ENCODE results near the gene SLC25A11. TPM values are rescaled to one million over a fixed set of nuclear protein-coding genes. Genes with fewer than 3 reads are reported as not detected.
"Not testable (repeated sequence)": the region's sequence is repeated elsewhere in the genome, so short reads cannot be mapped to it uniquely, and the experiment has no call there.

Gene SLC25A11
- total and polyA plus RNA-seq, 2 donors (not counting 1 experiment from before 2014, with no cell fraction given), result 29.2 to 59.3 TPM

DNA sequence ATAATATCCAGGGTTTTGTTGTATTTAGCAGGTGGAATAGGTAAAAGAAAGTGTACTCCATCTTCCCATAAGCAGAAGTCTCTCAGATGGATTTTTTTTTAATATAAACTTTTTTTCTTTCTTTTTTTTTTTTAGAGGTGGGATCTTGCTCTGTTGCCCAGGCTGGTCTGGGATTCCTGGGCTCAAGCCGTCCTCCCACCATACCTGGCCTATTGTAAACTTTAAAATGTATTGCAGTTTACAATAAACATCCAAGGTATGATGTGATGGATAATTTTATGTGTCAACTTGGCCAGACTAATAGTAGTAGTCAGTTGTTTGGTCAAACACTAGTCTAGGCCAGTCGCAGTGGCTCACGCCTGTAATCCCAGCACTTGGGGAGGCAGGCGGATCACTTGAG, 18.5 kb downstream of the SLC25A11 start:
- Histone ChIP-seq H3K9ac (ENCODE audit: insufficient read depth, low read length) (no peak overlapping the region), H3K4me1 (ENCODE audit: control insufficient read depth, extremely low read depth, insufficient read depth, low read length) (no peaks in the 10 kb centered on the region), H3K27me3 (ENCODE audit: control insufficient read depth, insufficient read depth, low read length) (no peaks in the 10 kb centered on the region), H3K27ac (ENCODE audit: insufficient read depth, low read length) (no peak overlapping the region), H4K20me1 (ENCODE audit: control insufficient read depth, extremely low read depth, insufficient read depth, low read length) (no peaks in the 10 kb centered on the region), H2AFZ (ENCODE audit: low read length) (no peak overlapping the region), H3K36me3 (ENCODE audit: control insufficient read depth, insufficient read depth, low read length) (no peaks in the 10 kb centered on the region), H3K9me3 (ENCODE audit: control insufficient read depth, insufficient read depth, low read depth, low read length) (no peaks in the 10 kb centered on the region), H3K79me2 (ENCODE audit: control insufficient read depth, insufficient read depth, low read length) (no peaks in the 10 kb centered on the region), H3K4me2 (ENCODE audit: extremely low read depth, insufficient read depth, low read length) (no peak overlapping the region), H3K4me3 (replicated peaks in 1 of 4; ENCODE audit: control extremely low read depth in 1 of 4, insufficient read depth in 1 of 4, low read depth in 3 of 4, low read length in 4 of 4) (no peak overlapping the region)
- no peak for TF ChIP-seq EZH2 (IDR thresholded peaks at IDR 0.05; ENCODE audit: low read length, missing control alignments)
- TF ChIP-seq, protein P1, sequence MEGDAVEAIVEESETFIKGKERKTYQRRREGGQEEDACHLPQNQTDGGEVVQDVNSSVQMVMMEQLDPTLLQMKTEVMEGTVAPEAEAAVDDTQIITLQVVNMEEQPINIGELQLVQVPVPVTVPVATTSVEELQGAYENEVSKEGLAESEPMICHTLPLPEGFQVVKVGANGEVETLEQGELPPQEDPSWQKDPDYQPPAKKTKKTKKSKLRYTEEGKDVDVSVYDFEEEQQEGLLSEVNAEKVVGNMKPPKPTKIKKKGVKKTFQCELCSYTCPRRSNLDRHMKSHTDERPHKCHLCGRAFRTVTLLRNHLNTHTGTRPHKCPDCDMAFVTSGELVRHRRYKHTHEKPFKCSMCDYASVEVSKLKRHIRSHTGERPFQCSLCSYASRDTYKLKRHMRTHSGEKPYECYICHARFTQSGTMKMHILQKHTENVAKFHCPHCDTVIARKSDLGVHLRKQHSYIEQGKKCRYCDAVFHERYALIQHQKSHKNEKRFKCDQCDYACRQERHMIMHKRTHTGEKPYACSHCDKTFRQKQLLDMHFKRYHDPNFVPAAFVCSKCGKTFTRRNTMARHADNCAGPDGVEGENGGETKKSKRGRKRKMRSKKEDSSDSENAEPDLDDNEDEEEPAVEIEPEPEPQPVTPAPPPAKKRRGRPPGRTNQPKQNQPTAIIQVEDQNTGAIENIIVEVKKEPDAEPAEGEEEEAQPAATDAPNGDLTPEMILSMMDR (conservative IDR thresholded peaks at IDR 0.05 in 1 of 2, IDR thresholded peaks at IDR 0.05 in 1 of 2; ENCODE audit: low read depth in 1 of 2, low read length in 2 of 2), result no peak
- DNase-seq (ENCODE audit: low read depth in 2 of 2), result no peak

DNA sequence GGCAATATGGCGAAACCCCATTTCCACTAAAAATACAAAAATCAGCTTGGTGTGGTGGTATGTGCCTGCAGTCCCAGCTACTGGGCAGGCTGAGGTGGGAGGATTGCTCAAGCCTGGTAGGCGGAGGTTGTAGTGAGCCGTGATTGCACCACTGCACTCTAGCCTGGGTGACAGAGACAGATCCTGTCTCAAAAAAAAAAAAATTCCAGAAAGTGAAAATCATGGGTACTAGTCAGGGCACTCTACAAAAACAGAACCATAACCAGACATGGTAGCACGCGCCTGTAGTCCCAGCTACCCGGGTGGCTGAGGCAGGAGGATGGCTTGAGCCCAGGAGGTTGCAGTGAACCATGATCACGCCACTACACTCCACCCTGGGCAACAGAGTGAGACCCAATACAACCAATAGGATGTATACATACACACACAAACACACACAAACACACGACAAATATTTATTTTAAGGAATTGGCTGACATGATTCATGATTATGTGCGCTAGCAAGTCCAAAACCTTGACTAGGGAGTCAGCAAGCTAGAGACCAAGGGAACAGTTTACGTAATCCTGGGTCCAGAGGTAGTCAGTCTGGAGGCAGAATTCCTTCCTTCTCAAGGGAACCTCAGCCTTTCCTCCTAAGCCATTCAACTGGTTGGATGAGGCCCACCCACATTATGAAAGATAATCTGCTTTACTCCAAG, 19.3 kb downstream of the SLC25A11 start:
- H2AFZ ChIP-seq (ENCODE audit: low read length), result no peak overlapping the region
- H4K20me1 ChIP-seq (ENCODE audit: control insufficient read depth, extremely low read depth, insufficient read depth, low read length), result no peaks in the 10 kb centered on the region
- no peaks in the 10 kb centered on the region for H3K9me3 ChIP-seq (ENCODE audit: control insufficient read depth, insufficient read depth, low read depth, low read length)
- H3K36me3 ChIP-seq (ENCODE audit: control insufficient read depth, insufficient read depth, low read length), result no peaks in the 10 kb centered on the region
- TF ChIP-seq EZH2 (IDR thresholded peaks at IDR 0.05; ENCODE audit: low read length, missing control alignments), result no peak
- TF ChIP-seq, protein P1 (conservative IDR thresholded peaks at IDR 0.05 in 1 of 2, IDR thresholded peaks at IDR 0.05 in 1 of 2; ENCODE audit: low read depth in 1 of 2, low read length in 2 of 2), result no peak
- no peaks in the 10 kb centered on the region for H3K27me3 ChIP-seq (ENCODE audit: control insufficient read depth, insufficient read depth, low read length)
- H3K9ac ChIP-seq (ENCODE audit: insufficient read depth, low read length), result no peak overlapping the region
- no peak overlapping the region for H3K4me2 ChIP-seq (ENCODE audit: extremely low read depth, insufficient read depth, low read length)
- H3K27ac ChIP-seq (ENCODE audit: insufficient read depth, low read length), result no peak overlapping the region
- peak in 1 of 2 donors; percentile 50 for DNase-seq (ENCODE audit: low read depth in 2 of 2)
- H3K79me2 ChIP-seq (ENCODE audit: control insufficient read depth, insufficient read depth, low read length), result no peaks in the 10 kb centered on the region
- no peaks in the 10 kb centered on the region for H3K4me1 ChIP-seq (ENCODE audit: control insufficient read depth, extremely low read depth, insufficient read depth, low read length)
- H3K4me3 ChIP-seq (replicated peaks in 1 of 4; ENCODE audit: control extremely low read depth in 1 of 4, insufficient read depth in 1 of 4, low read depth in 3 of 4, low read length in 4 of 4), result no peak overlapping the region

GRCh38 chr17:4919511-4920047, 20.3 kb downstream of the SLC25A11 start:
- H3K27ac ChIP-seq (ENCODE audit: insufficient read depth, low read length), result no peak overlapping the region
- no peaks in the 10 kb centered on the region for H4K20me1 ChIP-seq (ENCODE audit: control insufficient read depth, extremely low read depth, insufficient read depth, low read length)
- H3K9me3 ChIP-seq (ENCODE audit: control insufficient read depth, insufficient read depth, low read depth, low read length), result no peaks in the 10 kb centered on the region
- H3K9ac ChIP-seq (ENCODE audit: insufficient read depth, low read length), result no peak overlapping the region
- no peaks in the 10 kb centered on the region for H3K79me2 ChIP-seq (ENCODE audit: control insufficient read depth, insufficient read depth, low read length)
- DNase-seq (ENCODE audit: low read depth in 2 of 2), result no peak
- H3K27me3 ChIP-seq (ENCODE audit: control insufficient read depth, insufficient read depth, low read length), result no peaks in the 10 kb centered on the region
- H2AFZ ChIP-seq (ENCODE audit: low read length), result peak overlapping the region; percentile 26
- no peak overlapping the region for H3K4me3 ChIP-seq (replicated peaks in 1 of 4; ENCODE audit: control extremely low read depth in 1 of 4, insufficient read depth in 1 of 4, low read depth in 3 of 4, low read length in 4 of 4)
- H3K4me1 ChIP-seq (ENCODE audit: control insufficient read depth, extremely low read depth, insufficient read depth, low read length), result no peaks in the 10 kb centered on the region
- no peaks in the 10 kb centered on the region for H3K36me3 ChIP-seq (ENCODE audit: control insufficient read depth, insufficient read depth, low read length)
- no peak overlapping the region for H3K4me2 ChIP-seq (ENCODE audit: extremely low read depth, insufficient read depth, low read length)
- no peak for TF ChIP-seq EZH2 (IDR thresholded peaks at IDR 0.05; ENCODE audit: low read length, missing control alignments)
- TF ChIP-seq, protein P1 (conservative IDR thresholded peaks at IDR 0.05 in 1 of 2, IDR thresholded peaks at IDR 0.05 in 1 of 2; ENCODE audit: low read depth in 1 of 2, low read length in 2 of 2), result no peak

DNA sequence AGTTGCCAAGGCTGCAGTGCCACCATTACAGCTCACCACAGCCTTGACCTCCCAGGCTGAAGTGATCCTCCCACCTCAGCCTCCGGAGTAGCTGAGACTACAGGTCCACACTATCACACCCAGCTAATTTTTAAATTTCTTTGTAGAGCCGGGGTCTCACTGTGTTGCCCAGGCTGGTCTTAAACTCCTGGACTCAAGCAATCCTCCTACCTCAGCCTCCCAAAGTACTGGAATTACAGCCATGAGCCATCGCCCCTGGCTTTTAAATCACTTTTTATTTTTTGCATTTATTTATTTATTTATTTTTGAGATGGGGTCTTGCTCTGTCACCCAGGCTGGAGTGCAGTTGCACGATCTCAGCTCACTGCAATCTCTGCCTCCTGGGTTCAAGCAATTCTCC, 25.3 kb downstream of the SLC25A11 start:
- not testable (repeated sequence) for H3K36me3 ChIP-seq (ENCODE audit: control insufficient read depth, insufficient read depth, low read length); H3K27me3 ChIP-seq (ENCODE audit: control insufficient read depth, insufficient read depth, low read length); H3K4me2 ChIP-seq (ENCODE audit: extremely low read depth, insufficient read depth, low read length); H2AFZ ChIP-seq (ENCODE audit: low read length); H3K27ac ChIP-seq (ENCODE audit: insufficient read depth, low read length); H3K79me2 ChIP-seq (ENCODE audit: control insufficient read depth, insufficient read depth, low read length); H4K20me1 ChIP-seq (ENCODE audit: control insufficient read depth, extremely low read depth, insufficient read depth, low read length); DNase-seq (ENCODE audit: low read depth in 2 of 2); H3K4me1 ChIP-seq (ENCODE audit: control insufficient read depth, extremely low read depth, insufficient read depth, low read length); H3K4me3 ChIP-seq (replicated peaks in 1 of 4; ENCODE audit: control extremely low read depth in 1 of 4, insufficient read depth in 1 of 4, low read depth in 3 of 4, low read length in 4 of 4); H3K9ac ChIP-seq (ENCODE audit: insufficient read depth, low read length); H3K9me3 ChIP-seq (ENCODE audit: control insufficient read depth, insufficient read depth, low read depth, low read length)

Data from fibroblast of lung (primary cell).